ENCODE results near the gene COL13A1.

The COL13A1 gene

GRCh38 chr10:69965086-69965485 lies 163.4 kb downstream of the COL13A1 start:
- 100% methylated on average over 3 of the region's 3 CpGs for WGBS (ENCODE audit: insufficient coverage)
- ChIA-PET CTCF (no interaction called here), POLR2A (no interaction called here)
- Histone ChIP-seq H3K27ac (ENCODE audit: insufficient read depth in 1 of 2, low read depth in 1 of 2, low read length in 2 of 2, poor library complexity in 1 of 2, severe bottlenecking in 2 of 2) (no peak overlapping the region), H3K4me3 (ENCODE audit: control insufficient read depth in 1 of 7, extremely low read depth in 1 of 7, insufficient read depth in 4 of 7, low read depth in 2 of 7, low read length in 6 of 7) (no peak overlapping the region), H3K27me3 (replicated peaks in 2 of 5; ENCODE audit: control insufficient read depth in 4 of 5, insufficient read depth in 5 of 5, low read length in 4 of 5) (peaks cover 0 to 2% (median 0%) of the 10 kb centered on the region in 5 experiments), H3K4me1 (ENCODE audit: control extremely low read depth in 1 of 4, control insufficient read depth in 4 of 4, insufficient read depth in 4 of 4, low read length in 3 of 4) (peaks cover 3 to 26% (median 19%) of the 10 kb centered on the region in 4 experiments), H3K9me3 (ENCODE audit: control extremely low read depth in 1 of 5, control insufficient read depth in 4 of 5, insufficient read depth in 2 of 5, low read depth in 1 of 5, low read length in 4 of 5) (no peaks in the 10 kb centered on the region), H3K36me3 (ENCODE audit: control insufficient read depth in 4 of 4, insufficient read depth in 4 of 4, low read length in 3 of 4) (no peaks in the 10 kb centered on the region)
- no peak for DNase-seq

GRCh38 chr10:69965919-69966662 lies 164.4 kb downstream of the COL13A1 start:
- POLR2A ChIA-PET = no interaction called here
- Histone ChIP-seq H3K9me3 (ENCODE audit: control extremely low read depth in 1 of 5, control insufficient read depth in 4 of 5, insufficient read depth in 2 of 5, low read depth in 1 of 5, low read length in 4 of 5) (no peaks in the 10 kb centered on the region), H3K4me3 (ENCODE audit: control insufficient read depth in 1 of 7, extremely low read depth in 1 of 7, insufficient read depth in 4 of 7, low read depth in 2 of 7, low read length in 6 of 7) (no peak overlapping the region), H3K36me3 (ENCODE audit: control insufficient read depth in 4 of 4, insufficient read depth in 4 of 4, low read length in 3 of 4) (no peaks in the 10 kb centered on the region), H3K27ac (ENCODE audit: insufficient read depth in 1 of 2, low read depth in 1 of 2, low read length in 2 of 2, poor library complexity in 1 of 2, severe bottlenecking in 2 of 2) (no peak overlapping the region), H3K4me1 (ENCODE audit: control extremely low read depth in 1 of 4, control insufficient read depth in 4 of 4, insufficient read depth in 4 of 4, low read length in 3 of 4) (peaks cover 0 to 16% (median 14%) of the 10 kb centered on the region in 4 experiments), H3K27me3 (replicated peaks in 2 of 5; ENCODE audit: control insufficient read depth in 4 of 5, insufficient read depth in 5 of 5, low read length in 4 of 5) (peaks cover 0 to 2% (median 0%) of the 10 kb centered on the region in 5 experiments)
- CTCF ChIA-PET = no interaction called here
- 94% methylated on average over 13 of the region's 14 CpGs for WGBS (ENCODE audit: insufficient coverage)
- no peak for DNase-seq

GRCh38 chr10:69968830-69969229 lies 167.1 kb downstream of the COL13A1 start:
- ChIA-PET POLR2A (no interaction called here), CTCF (no interaction called here)
- no peak overlapping the region for H3K4me3 ChIP-seq (ENCODE audit: control insufficient read depth in 1 of 7, extremely low read depth in 1 of 7, insufficient read depth in 4 of 7, low read depth in 2 of 7, low read length in 6 of 7)
- no peak overlapping the region for H3K27ac ChIP-seq (ENCODE audit: insufficient read depth in 1 of 2, low read depth in 1 of 2, low read length in 2 of 2, poor library complexity in 1 of 2, severe bottlenecking in 2 of 2)
- no peaks in the 10 kb centered on the region for H3K4me1 ChIP-seq (ENCODE audit: control extremely low read depth in 1 of 4, control insufficient read depth in 4 of 4, insufficient read depth in 4 of 4, low read length in 3 of 4)
- 71% methylated on average over 2 of the region's 3 CpGs for WGBS (ENCODE audit: insufficient coverage)
- no peaks in the 10 kb centered on the region for H3K36me3 ChIP-seq (ENCODE audit: control insufficient read depth in 4 of 4, insufficient read depth in 4 of 4, low read length in 3 of 4)
- DNase-seq = no peak
- peaks cover 0 to 2% (median 2%) of the 10 kb centered on the region in 5 experiments for H3K27me3 ChIP-seq (replicated peaks in 2 of 5; ENCODE audit: control insufficient read depth in 4 of 5, insufficient read depth in 5 of 5, low read length in 4 of 5)
- no peaks in the 10 kb centered on the region for H3K9me3 ChIP-seq (ENCODE audit: control extremely low read depth in 1 of 5, control insufficient read depth in 4 of 5, insufficient read depth in 2 of 5, low read depth in 1 of 5, low read length in 4 of 5)

GRCh38 chr10:69969977-69970376 lies 168.3 kb downstream of the COL13A1 start:
- WGBS (ENCODE audit: insufficient coverage) = 100% methylated on average over 3 of the region's 3 CpGs

GRCh38 chr10:69972981-69973397 lies 171.3 kb downstream of the COL13A1 start:
- whole genome bisulfite sequencing (ENCODE audit: insufficient coverage) = 100% methylated on average over 2 of the region's 3 CpGs
- H3K36me3 ChIP-seq (ENCODE audit: control insufficient read depth in 4 of 4, insufficient read depth in 4 of 4, low read length in 3 of 4) = no peaks in the 10 kb centered on the region
- no peak overlapping the region for H3K4me3 ChIP-seq (ENCODE audit: control insufficient read depth in 1 of 7, extremely low read depth in 1 of 7, insufficient read depth in 4 of 7, low read depth in 2 of 7, low read length in 6 of 7)
- H3K9me3 ChIP-seq (ENCODE audit: control extremely low read depth in 1 of 5, control insufficient read depth in 4 of 5, insufficient read depth in 2 of 5, low read depth in 1 of 5, low read length in 4 of 5) = peaks cover 0 to 11% (median 0%) of the 10 kb centered on the region in 5 experiments
- peaks cover 0 to 2% (median 0%) of the 10 kb centered on the region in 5 experiments for H3K27me3 ChIP-seq (replicated peaks in 2 of 5; ENCODE audit: control insufficient read depth in 4 of 5, insufficient read depth in 5 of 5, low read length in 4 of 5)
- peaks cover 0 to 8% (median 1%) of the 10 kb centered on the region in 4 experiments for H3K4me1 ChIP-seq (ENCODE audit: control extremely low read depth in 1 of 4, control insufficient read depth in 4 of 4, insufficient read depth in 4 of 4, low read length in 3 of 4)
- no peak for DNase-seq
- CTCF ChIA-PET = interaction anchor here (1.4 to 2.6 kb wide), 2 partner anchors 14 to 173 kb away, joined by 5 to 9 read pairs; partner anchors contain the start of gene TYSND1
- H3K27ac ChIP-seq (ENCODE audit: insufficient read depth in 1 of 2, low read depth in 1 of 2, low read length in 2 of 2, poor library complexity in 1 of 2, severe bottlenecking in 2 of 2) = no peak overlapping the region
- POLR2A ChIA-PET = no interaction called here

More at GRCh38 chr10:69969977-69970376, 168.3 kb downstream of the COL13A1 start:
- H3K27me3 ChIP-seq (replicated peaks in 2 of 5; ENCODE audit: control insufficient read depth in 4 of 5, insufficient read depth in 5 of 5, low read length in 4 of 5) = peaks cover 0 to 2% (median 2%) of the 10 kb centered on the region in 5 experiments
- no peak overlapping the region for H3K27ac ChIP-seq (ENCODE audit: insufficient read depth in 1 of 2, low read depth in 1 of 2, low read length in 2 of 2, poor library complexity in 1 of 2, severe bottlenecking in 2 of 2)
- ChIA-PET CTCF (interaction anchor here (2.0 kb wide), 1 partner anchor 11 kb away, joined by 8 read pairs; no protein-coding TSS in a partner anchor), POLR2A (no interaction called here)
- H3K4me3 ChIP-seq (ENCODE audit: control insufficient read depth in 1 of 7, extremely low read depth in 1 of 7, insufficient read depth in 4 of 7, low read depth in 2 of 7, low read length in 6 of 7) = no peak overlapping the region
- no peaks in the 10 kb centered on the region for H3K9me3 ChIP-seq (ENCODE audit: control extremely low read depth in 1 of 5, control insufficient read depth in 4 of 5, insufficient read depth in 2 of 5, low read depth in 1 of 5, low read length in 4 of 5)
- no peak for DNase-seq
- H3K36me3 ChIP-seq (ENCODE audit: control insufficient read depth in 4 of 4, insufficient read depth in 4 of 4, low read length in 3 of 4) = no peaks in the 10 kb centered on the region
- no peaks in the 10 kb centered on the region for H3K4me1 ChIP-seq (ENCODE audit: control extremely low read depth in 1 of 4, control insufficient read depth in 4 of 4, insufficient read depth in 4 of 4, low read length in 3 of 4)

GRCh38 chr10:69973678-69974077 lies 172.0 kb downstream of the COL13A1 start:
- ChIA-PET CTCF (interaction anchor here (1.4 to 2.6 kb wide), 2 partner anchors 15 to 172 kb away, joined by 5 to 9 read pairs; partner anchors contain the start of gene TYSND1), POLR2A (no interaction called here)
- Histone ChIP-seq H3K4me3 (ENCODE audit: control insufficient read depth in 1 of 7, extremely low read depth in 1 of 7, insufficient read depth in 4 of 7, low read depth in 2 of 7, low read length in 6 of 7) (no peak overlapping the region), H3K36me3 (ENCODE audit: control insufficient read depth in 4 of 4, insufficient read depth in 4 of 4, low read length in 3 of 4) (no peaks in the 10 kb centered on the region), H3K4me1 (ENCODE audit: control extremely low read depth in 1 of 4, control insufficient read depth in 4 of 4, insufficient read depth in 4 of 4, low read length in 3 of 4) (peaks cover 0 to 8% (median 1%) of the 10 kb centered on the region in 4 experiments), H3K9me3 (ENCODE audit: control extremely low read depth in 1 of 5, control insufficient read depth in 4 of 5, insufficient read depth in 2 of 5, low read depth in 1 of 5, low read length in 4 of 5) (peaks cover 0 to 16% (median 0%) of the 10 kb centered on the region in 5 experiments), H3K27ac (ENCODE audit: insufficient read depth in 1 of 2, low read depth in 1 of 2, low read length in 2 of 2, poor library complexity in 1 of 2, severe bottlenecking in 2 of 2) (no peak overlapping the region), H3K27me3 (replicated peaks in 2 of 5; ENCODE audit: control insufficient read depth in 4 of 5, insufficient read depth in 5 of 5, low read length in 4 of 5) (peaks cover 0 to 2% (median 0%) of the 10 kb centered on the region in 5 experiments)
- DNase-seq = no peak

- H3K27ac ChIP-seq (ENCODE audit: insufficient read depth in 1 of 2, low read depth in 1 of 2, low read length in 2 of 2, poor library complexity in 1 of 2, severe bottlenecking in 2 of 2) = no peak overlapping the region
- 100% methylated on average over 1 of the region's 2 CpGs for WGBS (ENCODE audit: insufficient coverage)
These were observed 172.9 kb downstream of the COL13A1 start for GRCh38 chr10:69974551-69975155.

More at GRCh38 chr10:69974551-69975155, 172.9 kb downstream of the COL13A1 start:
- no peaks in the 10 kb centered on the region for H3K36me3 ChIP-seq (ENCODE audit: control insufficient read depth in 4 of 4, insufficient read depth in 4 of 4, low read length in 3 of 4)
- ChIA-PET POLR2A (no interaction called here), CTCF (interaction anchor here (2.6 kb wide), 1 partner anchor 16 kb away, joined by 9 read pairs; no protein-coding TSS in a partner anchor)
- H3K4me3 ChIP-seq (ENCODE audit: control insufficient read depth in 1 of 7, extremely low read depth in 1 of 7, insufficient read depth in 4 of 7, low read depth in 2 of 7, low read length in 6 of 7) = no peak overlapping the region
- peaks cover 0 to 2% (median 0%) of the 10 kb centered on the region in 5 experiments for H3K27me3 ChIP-seq (replicated peaks in 2 of 5; ENCODE audit: control insufficient read depth in 4 of 5, insufficient read depth in 5 of 5, low read length in 4 of 5)
- H3K4me1 ChIP-seq (ENCODE audit: control extremely low read depth in 1 of 4, control insufficient read depth in 4 of 4, insufficient read depth in 4 of 4, low read length in 3 of 4) = peaks cover 0 to 8% (median 1%) of the 10 kb centered on the region in 4 experiments
- DNase-seq = no peak
- peaks cover 0 to 20% (median 2%) of the 10 kb centered on the region in 5 experiments for H3K9me3 ChIP-seq (ENCODE audit: control extremely low read depth in 1 of 5, control insufficient read depth in 4 of 5, insufficient read depth in 2 of 5, low read depth in 1 of 5, low read length in 4 of 5)

All from common myeloid progenitor, CD34-positive (primary cell).